Stromal cell of bone marrow (primary cell): ENCODE data around the gene DPH3.
A peak's percentile ranks its signal among the peaks of the same experiment; 100 is the strongest.

Experiments
- DNase-seq: peaks from one replicate; pipeline ENCODE4 v3.0.0-alpha.2; 2012; ENCODE audit warnings: low read depth

The DPH3 gene

DNA sequence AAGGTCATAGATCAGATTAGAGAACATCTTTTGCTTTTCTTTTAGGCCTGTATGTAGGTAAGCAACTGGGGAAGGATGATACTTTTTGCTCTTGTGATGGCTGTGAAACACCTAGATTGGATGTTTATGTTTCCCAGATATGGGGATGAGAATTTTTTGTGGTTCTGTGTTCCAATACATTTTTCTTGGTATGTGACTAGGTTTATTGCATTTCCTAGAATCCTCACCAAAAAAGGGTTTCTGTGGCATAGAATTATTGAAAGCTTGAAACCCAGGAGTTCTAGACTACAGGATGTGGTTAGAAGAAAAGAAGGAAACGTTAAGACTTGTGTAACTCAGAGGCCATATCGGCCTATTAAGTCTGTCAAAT is 26.1 kb upstream of the DPH3 start:
- DNase-seq = no peak

DNA sequence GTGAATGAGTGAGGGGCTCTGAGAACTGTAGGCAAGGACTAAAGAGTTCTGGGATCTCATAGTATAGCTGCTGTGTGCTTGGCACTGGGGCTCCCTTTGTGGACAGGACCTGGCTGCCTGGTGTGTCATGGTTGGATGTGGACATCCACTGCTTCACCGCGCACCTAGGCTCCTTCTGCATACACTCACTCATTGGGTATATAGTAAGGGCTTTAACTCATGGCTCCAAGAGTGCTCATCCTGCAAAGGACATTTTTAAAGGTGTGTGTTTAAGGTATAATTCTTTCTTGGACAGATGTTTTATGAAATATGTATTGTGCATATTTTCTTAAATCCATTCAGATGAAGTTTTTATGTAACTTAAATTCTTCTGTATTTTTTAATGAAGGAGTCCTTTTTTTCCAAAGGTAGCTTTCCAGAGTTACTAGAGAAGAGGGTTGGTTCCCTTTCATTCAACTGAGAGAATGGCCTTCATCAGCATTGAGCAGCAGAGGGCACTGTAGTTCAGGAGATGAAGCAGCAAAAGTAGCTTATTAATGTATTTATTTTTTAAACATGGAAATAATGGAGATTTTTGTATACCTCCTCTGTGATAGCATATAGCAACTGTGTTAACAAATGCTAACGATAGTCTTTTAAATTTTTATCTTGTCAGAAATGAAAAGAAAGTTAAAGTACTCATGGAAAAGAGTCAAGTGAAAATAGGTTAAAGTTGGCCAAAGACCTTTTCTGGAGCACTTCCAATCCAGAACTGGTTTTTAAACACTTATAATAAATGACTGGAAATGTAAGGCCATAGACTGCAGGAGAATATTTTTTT is 25.5 kb upstream of the DPH3 start:
- peak; percentile 40 for DNase-seq

- no peak for DNase-seq
Measured at GRCh38 chr3:16289144-16289889, 24.6 kb upstream of the DPH3 start.

GRCh38 chr3:16288664-16289063 is 23.9 kb upstream of the DPH3 start:
- no peak for DNase-seq

- DNase-seq = no peak
Measured at GRCh38 chr3:16286751-16287543, 22.2 kb upstream of the DPH3 start.

DNA sequence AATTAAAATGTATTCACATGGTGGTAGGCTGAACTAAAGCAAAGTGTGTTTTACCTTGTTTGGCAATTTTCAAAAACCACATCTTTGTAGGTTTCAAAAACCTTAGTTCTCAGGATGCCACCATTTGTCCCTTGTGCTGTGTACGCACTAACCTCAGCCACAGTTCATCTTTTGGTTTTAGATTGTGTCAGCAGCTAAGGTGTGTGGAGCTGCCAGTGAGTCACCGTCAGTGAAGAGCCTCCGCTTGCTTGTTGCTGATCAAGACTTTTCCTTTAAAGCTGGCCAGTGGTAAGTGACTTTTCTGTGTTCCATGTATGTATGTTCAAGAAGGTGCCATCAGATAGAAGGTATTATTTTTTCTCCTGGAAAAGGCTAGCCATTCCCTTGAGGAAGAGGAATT is 21.4 kb upstream of the DPH3 start:
- no peak for DNase-seq

DNA sequence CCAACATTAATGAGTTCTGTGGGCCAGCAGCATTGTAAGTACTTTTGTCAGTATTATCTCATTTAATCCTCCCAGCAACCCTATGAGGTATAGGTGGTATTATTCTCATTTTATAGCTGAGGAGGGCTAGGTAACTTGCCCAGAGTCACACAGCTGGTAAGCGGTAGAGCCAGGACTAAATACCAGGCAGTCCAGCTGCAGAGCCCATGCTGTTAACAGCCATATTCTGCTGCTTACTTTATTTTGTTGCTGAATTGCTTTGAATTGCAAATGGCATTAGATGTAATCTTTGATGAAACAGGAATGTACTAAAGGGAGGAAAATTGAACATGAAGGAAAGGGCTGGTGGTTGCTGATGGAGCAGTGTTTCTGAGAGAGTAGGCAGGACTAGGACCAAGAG is 19.9 kb upstream of the DPH3 start:
- no peak for DNase-seq

- no peak for DNase-seq
Measured at GRCh38 chr3:16280671-16281070, 15.9 kb upstream of the DPH3 start.

DNA sequence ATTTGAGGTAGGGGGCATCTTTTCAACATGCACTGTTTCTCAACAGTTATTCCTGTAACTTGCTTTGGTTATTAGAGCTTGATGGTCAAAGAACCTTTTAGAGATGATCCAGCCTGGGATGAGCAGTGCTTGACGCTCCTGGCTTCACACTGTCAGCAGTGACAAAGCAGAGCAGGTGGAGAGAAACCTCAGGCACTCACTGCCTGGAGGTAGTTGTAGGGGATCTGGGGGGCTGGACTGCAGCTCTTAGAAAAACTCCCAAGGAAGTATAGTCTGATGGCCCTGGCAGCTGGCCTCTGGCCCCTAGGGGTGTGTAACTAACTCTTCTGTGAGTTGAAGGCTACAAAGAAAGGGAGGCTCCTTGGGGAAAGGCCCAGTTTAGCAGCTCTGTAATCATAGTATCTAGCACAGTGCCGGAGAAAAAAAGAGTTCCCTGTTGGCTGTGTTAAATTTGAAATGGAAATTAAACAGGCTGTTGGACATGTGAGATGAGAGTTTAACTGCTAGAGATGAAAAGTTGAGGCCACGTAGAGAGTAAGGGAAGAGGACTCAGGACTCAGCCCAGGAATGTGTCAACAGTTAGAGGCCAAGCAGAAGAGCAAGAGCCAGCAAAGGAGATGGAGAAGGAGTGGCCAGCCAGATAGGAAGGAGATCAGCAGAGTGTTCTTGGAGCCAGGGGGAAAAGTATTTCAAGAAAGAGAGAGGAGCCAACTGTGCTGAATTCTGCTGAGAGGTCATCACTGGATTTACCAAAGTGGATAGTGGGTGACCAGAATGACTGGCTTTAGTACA is 14.5 kb upstream of the DPH3 start:
- DNase-seq = no peak

GRCh38 chr3:16277471-16277870 is 12.7 kb upstream of the DPH3 start:
- no peak for DNase-seq

DNA sequence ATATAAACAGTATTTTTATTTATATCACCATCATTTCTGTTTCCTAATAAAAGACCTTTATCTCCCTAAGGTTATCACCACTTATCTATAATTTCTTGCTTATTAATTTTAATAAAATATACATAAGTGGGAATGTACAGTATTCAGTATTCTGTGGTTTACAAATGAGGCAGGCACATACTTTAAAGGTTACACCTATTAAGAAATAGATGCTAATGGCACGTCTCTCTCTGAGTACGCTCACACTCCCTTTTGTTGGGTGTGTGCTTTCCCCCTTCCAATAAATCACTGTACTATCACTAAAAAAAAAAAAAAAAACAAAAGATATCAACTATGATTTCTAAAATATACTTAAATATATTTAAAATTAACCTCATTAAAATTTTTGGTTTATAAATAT is 9.1 kb upstream of the DPH3 start:
- no peak for DNase-seq

DNA sequence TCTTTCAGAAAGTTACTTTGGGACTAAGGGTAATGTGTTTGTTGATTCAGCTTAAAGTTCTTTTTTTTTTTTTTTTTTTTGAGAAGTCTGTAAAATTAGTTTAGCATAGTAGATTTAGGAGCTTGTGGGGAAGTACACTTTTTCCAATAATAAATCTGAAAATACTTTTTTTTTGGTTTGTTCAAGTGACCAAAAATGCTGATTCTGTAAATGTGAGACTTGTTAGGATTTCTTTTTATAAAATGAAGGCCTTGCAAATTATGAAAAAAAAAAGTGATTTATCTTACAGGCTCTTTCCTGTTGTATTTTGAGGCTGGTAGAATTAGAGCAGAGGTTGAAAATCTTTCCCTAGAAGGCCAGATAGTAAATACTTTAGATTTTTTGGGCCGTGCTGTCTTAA is 7.8 kb upstream of the DPH3 start:
- no peak for DNase-seq

GRCh38 chr3:16270855-16271254 is 6.1 kb upstream of the DPH3 start:
- DNase-seq = no peak

GRCh38 chr3:16266714-16267113 is 2.0 kb upstream of the DPH3 start:
- DNase-seq = no peak

DNA sequence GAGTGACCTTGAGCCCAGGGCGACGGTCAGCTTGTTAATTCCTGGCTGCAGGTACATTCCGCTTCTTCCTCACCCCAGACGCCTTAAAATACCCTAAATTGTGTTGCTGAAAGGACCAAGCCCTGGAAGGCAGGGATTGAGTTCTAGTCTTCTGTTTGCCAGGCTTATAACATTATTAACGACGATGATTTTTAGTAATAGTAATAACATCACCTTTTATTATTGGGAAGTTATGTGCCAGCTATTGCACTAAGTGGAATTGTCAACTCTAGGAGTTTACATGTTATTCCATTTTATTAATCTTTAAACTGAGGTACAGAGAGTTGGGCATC is 678 bp upstream of the DPH3 start:
- DNase-seq = no peak

- no peak for DNase-seq
Measured at GRCh38 chr3:16264174-16264707, 502 bp downstream of the DPH3 start.

- no peak for DNase-seq
Measured at GRCh38 chr3:16262174-16262573, 2.6 kb downstream of the DPH3 start.

DNA sequence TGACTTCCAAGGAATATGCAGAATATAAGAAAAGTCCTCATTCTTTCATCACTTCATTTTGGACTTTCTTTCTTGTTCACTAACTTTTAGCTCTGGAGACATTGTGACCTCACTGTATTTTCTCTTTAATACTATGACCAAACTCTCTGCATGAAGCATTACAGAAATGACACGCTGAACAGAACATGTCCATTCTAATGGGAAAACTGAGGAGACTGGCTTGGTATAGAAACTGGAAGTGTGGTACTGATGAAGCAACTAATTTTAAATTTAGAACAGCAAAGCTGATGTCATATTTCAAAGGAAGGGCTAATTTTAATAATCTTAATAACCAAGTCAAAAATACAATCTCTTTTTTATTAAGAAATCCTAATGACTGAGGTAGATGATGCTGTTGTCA is 4.7 kb downstream of the DPH3 start:
- DNase-seq = no peak

DNA sequence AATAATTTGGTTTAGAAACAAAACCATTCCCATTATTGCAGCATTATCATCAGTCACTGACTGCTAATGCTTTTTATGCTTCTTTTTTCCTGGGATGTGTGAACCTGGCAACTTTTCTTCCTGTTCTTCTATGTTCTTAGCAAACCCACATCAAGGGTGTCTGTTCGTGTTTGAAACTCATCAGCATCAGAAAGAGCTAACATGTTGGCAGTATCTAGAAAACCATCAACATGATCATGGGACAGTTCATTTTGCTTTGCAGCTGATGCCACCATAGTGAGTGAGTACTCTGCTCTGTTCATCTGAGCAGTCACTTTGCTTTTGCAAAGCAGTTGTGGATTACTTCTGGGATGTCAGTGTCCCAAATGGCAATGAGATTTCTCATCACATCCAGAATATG is 5.9 kb downstream of the DPH3 start:
- no peak for DNase-seq

GRCh38 chr3:16258177-16258576 is 6.6 kb downstream of the DPH3 start:
- DNase-seq = no peak

- DNase-seq = no peak
Measured at GRCh38 chr3:16257309-16257708, 7.4 kb downstream of the DPH3 start.

GRCh38 chr3:16255726-16256125 is 9.0 kb downstream of the DPH3 start:
- no peak for DNase-seq
